Brain pericyte (primary cell): ENCODE data around the gene CTNNA1.
A peak's percentile ranks its signal among the peaks of the same experiment; 100 is the strongest.
"Not testable (repeated sequence)": the region's sequence is repeated elsewhere in the genome, so short reads cannot be mapped to it uniquely, and the experiment has no call there.

Source experiments
- DNase-seq: peaks from one replicate; pipeline ENCODE4 v3.0.0-alpha.2; 2012; ENCODE audit warnings: low read depth, low spot score

Gene CTNNA1

DNA sequence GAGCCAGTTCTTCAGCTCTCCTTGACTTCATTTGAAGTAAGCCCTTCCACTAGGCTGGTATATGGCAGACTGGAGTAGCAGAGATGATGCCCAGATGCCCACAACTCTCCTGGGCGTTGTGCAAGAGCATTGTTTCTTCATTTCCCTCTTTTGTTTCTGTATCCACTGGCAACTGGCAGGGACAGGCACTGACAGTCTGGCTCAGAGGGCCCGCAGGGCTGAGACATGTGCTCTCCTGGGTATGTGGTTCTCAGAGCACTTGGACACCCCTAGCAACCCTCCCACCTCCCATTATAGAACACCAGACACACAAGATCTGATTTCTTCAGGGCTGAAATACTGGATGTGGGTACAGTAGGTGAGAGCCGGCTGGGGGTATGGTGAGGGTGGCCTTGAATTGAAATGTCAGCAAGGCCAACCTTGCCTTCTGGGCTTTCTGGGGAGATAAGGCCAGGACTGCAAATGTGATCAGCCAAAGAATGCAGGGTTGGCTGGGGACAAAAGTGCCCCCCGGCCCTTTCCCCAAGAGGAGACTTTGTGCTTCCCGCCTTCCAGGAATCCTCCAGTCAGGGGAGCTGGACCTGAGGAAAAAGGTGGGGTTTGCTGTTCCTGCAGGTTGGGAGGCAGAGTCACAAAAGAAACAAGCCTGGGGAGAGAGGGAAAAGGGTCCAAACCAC lies 28.6 kb upstream of the CTNNA1 start:
- no peak for DNase-seq

GRCh38 chr5:138725153-138725817 lies 27.9 kb upstream of the CTNNA1 start:
- peak; percentile 36 for DNase-seq

DNA sequence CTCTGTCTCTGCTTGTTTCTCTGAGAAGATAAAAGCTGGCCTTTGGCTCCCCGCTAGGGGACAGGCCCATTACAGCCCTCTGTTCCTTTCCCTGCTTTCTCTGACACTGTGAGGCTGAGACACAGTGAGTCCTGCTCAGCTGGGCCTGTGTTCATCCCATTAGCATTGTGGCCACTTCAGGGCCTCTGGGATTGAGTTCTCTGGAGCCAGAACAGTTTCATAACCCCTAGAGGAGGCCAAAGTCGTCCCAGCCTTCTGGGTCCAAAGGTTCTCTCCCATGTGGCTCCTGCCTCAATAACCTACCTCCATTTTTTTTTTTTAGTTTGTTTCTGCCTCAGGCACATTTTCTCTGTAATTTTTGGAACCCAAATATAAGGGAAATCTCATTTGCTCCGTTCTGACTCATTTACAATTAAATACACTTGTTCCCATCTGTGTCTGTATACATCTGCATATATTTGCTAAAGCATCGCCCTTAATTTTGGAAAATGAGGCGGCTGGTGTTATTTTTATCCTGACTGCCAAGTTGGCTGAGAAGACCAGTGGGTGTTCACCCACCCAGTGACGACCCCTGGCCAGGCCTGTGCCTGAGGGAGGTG lies 27.3 kb upstream of the CTNNA1 start:
- no peak for DNase-seq

DNA sequence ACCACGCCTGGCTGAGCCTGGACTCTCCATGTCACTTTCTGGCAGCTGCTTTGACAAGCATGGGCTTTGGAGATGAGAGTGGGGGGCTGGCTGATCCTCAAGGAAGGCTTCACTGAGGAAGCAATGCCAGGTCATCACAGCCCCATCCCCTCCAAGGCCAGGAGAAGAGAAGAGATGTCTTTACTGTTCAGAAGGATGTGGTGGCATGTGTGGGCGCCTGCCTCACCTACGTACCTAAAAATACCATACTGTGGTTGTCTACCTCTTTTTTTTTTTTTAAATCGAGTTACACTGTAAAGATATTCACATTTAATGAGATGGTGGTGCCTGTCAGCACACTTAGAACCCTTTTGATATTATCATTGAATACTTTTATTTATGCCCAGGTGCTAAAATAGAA lies 26.4 kb upstream of the CTNNA1 start:
- no peak for DNase-seq

DNA sequence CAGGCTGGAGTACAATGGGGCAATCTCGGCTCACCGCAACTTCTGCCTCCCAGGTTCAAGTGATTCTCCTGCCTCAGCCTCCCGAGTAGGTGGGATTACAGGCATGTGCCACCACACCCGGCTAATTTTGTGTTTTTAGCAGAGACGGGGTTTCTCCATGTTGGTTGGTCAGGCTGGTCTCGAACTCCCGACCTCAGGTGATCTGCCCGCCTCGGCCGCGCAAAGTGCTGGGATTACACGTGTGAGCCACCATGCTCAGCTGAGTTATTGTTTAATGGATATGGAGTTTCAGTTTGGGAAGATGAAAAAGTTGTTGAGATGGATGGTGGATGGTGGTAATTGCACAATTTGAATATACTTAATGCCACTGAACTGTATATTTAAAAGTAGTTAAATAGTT lies 22.7 kb upstream of the CTNNA1 start:
- not testable (repeated sequence) for DNase-seq

DNA sequence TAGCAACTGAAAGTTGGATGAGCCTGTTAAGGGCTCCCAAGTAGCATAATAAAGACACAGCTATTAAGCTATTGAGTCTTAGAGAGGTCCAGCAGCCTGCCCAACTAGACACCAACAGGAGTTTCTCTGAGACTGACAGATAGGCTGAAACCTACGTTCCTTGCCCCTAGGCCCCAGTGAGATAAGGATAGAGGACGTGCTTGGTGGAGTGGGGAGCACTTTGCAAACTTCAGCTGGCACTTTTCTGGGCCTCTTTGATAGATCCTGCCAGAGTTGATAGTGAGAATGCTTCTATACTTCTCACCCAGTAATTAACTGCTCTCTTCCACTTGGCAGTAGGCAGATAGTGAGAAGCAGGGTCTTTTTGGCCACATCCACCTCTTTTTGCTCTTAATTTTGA lies 20.8 kb upstream of the CTNNA1 start:
- DNase-seq, result no peak

GRCh38 chr5:138732933-138733332 lies 20.3 kb upstream of the CTNNA1 start:
- DNase-seq, result no peak

DNA sequence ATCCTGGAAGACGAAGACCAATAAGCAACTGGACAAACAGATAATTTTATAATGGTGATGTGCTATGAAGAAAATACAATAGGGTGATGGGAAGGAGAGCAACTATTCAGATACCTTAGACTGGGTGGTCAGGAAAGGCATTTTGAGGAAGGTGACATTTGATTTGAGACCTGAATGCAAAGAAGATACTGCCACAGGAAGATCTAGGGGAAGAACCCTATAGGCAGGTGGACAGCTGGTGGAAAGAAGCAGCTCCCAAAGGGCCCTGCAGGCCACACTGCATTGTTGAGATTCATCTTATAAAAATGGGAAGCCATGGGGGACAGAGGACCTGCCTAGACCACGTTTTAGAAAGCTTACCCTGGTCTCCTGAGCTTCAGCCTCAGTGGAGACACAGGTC lies 19.7 kb upstream of the CTNNA1 start:
- no peak for DNase-seq

- no peak for DNase-seq
Observed at GRCh38 chr5:138736293-138736692, 16.9 kb upstream of the CTNNA1 start.

- DNase-seq, result no peak
Observed at GRCh38 chr5:138737494-138738265, 15.5 kb upstream of the CTNNA1 start.

- no peak for DNase-seq
Observed at GRCh38 chr5:138738399-138738798, 14.8 kb upstream of the CTNNA1 start.

GRCh38 chr5:138739938-138740337 lies 13.3 kb upstream of the CTNNA1 start:
- no peak for DNase-seq

GRCh38 chr5:138743484-138743883 lies 9.7 kb upstream of the CTNNA1 start:
- DNase-seq, result no peak

- DNase-seq, result no peak
Observed at GRCh38 chr5:138745268-138745667, 8.0 kb upstream of the CTNNA1 start.

GRCh38 chr5:138748630-138749081 lies 4.6 kb upstream of the CTNNA1 start:
- no peak for DNase-seq

DNA sequence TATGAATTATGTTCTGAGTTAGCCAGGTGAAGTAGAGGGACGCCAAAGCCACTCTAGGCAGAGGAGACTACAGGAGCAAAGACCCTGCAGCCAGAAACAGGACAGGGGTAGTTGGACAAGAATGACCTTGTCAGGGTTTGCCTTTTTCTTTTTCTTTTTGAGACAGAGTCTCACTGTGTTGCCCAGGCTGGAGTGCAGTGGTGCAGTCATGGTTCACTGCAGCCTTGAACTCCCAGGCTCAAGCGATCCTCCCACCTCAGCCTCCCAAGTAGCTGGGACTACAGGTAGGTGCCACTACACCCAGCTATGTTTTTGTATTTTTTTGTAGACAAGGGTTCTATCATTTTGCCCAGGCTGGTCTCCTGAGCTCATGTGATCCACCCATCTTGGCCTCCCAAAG lies 1.9 kb upstream of the CTNNA1 start:
- not testable (repeated sequence) for DNase-seq

- no peak for DNase-seq
Observed at GRCh38 chr5:138752341-138752950, 779 bp upstream of the CTNNA1 start.

DNA sequence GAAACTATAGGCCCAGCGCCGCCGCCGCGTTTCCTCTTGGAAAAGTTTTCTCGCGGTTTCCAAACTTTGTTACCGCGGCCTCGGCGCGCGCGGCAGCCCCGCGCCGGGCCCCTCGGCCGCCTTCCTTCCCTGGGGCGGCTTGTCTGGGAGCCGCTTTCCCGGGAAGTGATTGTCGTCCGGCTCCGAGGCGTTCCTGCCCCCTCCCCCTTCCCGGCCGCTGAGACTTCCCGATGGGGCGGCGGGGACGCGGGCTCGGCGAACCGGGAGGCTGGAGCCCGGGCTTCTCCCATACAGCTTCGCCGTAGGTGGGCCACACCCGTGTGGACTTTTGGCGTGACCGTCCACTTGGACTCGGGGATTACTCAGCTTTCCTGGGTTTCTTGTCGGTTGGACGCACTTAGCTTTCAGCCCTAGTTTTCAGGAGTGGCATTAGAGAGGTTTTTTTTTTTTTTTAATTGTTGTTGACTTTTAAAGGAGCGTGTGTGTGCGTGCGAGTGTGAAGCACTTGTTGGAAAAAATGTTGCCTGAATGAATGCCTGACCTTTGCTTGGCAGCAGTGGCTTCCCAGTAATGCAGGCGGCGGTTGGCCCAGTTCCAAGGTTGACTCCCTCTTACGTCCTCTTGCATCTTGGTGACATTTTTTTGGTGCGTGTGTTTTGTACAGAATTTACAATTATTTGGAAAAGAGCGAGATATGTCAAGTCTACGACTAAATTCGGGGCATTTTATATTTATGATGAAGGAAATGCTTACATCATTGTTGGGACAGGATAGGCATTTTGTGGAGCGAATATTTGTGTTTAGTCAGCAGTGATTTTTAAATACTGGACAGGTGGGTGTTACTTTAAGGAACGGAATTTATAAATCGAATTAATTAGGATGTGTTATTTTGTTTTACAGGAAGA lies 821 bp downstream of the CTNNA1 start:
- DNase-seq, result no peak

DNA sequence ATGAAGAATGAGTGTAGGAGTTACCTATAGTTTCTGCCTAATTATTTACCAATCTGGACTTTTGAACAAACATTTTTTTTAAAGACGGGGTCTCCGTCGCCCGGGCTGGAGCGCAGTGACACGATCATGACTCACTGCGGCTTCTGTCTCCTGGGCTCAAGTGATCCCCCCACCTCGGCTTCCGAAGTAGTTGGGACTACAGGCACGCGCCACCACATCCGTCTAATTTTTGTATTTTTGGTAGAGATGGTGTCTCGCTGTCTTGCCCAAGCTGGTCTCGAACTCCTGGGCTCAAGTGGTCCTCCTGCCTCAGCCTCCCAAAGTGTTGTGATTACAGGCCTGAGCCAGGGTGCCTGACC lies 1.5 kb downstream of the CTNNA1 start:
- no peak for DNase-seq

DNA sequence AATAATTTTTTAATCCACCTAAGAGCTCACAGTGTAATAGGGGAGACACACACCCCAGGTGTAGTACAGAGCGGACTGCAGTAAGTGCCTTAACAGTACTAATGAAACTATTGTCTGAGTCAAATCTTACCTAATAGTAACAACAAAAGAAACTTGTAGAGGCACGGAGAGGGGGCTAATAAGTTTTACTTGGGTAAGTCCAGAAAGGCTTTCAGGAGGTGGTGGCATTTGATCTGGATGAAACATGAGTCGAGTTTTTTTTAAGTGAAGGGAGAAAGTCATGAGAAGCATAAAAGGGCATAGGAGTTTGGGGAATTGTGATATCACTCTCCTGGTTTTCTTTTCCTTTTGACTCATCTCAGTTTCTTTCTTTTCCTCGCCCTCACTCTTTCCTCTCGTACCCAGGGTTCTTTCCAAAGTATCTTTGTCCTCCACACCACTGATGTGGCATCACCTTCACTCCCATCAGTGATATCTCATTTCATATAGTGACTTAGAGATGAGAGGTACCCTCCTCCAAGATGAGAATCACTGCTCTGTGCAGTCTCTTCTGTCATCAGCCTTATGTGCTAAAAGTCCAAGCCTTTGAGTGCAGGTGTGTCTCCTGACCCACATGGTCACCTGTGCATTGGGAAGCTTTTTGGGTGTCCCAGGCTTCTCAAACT lies 2.0 kb downstream of the CTNNA1 start:
- DNase-seq, result no peak
